Testis (tissue), 2 donors: ENCODE data around the gene SUMO2.

Experiments
- CTCF ChIP-seq, 3 experiments: fragments of 450-650 bp in 2 of 3; fragments of 200-600 bp in 1 of 3; sonication (generic) in 1 of 3; IDR thresholded peaks; one replicate each; pipeline ENCODE4 v1.5.1; 2016 to 2019; ENCODE audit warnings: antibody characterized with exemption in 3 of 3, mild to moderate bottlenecking in 2 of 3, moderate library complexity in 1 of 3
- POLR2A ChIP-seq: fragments of 450-650 bp; IDR thresholded peaks from one replicate; pipeline ENCODE4 v1.6.1; 2017; ENCODE audit warnings: antibody characterized with exemption, mild to moderate bottlenecking, moderate library complexity

- no peak for TF ChIP-seq CTCF (IDR thresholded peaks at IDR 0.05)
- no peak for TF ChIP-seq POLR2A
Observed at GRCh38 chr17:75130059-75130631, 52.6 kb downstream of the SUMO2 start.
